HG02840 (cell line): Measurements from ENCODE around the gene DGKQ.
A peak's percentile ranks its signal among the peaks of the same experiment; 100 is the strongest.
"Not testable (repeated sequence)": the region's sequence is repeated elsewhere in the genome, so short reads cannot be mapped to it uniquely, and the experiment has no call there.

Experiments used
- ATAC-seq: cut with Tn5 transposase; IDR thresholded peaks from one replicate; pipeline ENCODE4 v1.9.1; 2021; ENCODE audit warnings: mild to moderate bottlenecking, moderate library complexity, moderate number of reproducible peaks; ENCODE audit not compliant: unreplicated experiment, low FRiP score

Gene DGKQ

DNA sequence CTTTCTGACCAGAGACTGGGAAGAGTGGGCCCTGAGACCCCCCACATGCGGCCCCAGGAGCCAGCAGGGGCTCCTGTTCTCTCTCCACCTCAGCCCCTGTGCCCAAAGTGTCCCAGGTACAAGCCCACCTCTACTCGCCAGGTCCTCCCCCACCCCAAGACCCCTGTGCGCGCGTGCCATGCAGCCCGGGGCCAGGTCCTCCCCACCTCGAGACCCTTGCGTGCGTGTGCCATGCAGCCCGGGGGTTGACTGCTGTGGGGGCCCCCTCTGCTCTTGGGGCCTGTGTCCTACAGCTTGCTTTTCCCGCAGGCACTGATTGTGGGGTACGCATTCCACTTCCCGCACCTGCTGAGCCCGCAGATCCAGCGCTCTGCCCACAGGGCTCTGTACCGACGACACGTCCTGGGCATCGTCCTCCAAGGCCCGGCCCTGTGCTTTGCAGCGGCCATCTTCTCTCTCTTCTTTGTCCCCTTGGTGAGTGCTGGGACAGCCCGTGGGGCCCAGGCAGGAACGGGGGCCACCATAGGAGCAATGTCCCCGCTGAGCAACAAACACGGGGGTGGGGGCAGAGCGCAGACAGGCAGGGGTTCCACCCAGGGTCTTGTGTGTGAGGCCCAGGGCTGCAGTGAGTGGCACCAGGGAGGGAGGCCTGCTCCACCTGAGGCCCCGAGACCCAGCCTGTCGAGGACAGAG, 20.3 kb downstream of the DGKQ start:
- no peak for ATAC-seq

DNA sequence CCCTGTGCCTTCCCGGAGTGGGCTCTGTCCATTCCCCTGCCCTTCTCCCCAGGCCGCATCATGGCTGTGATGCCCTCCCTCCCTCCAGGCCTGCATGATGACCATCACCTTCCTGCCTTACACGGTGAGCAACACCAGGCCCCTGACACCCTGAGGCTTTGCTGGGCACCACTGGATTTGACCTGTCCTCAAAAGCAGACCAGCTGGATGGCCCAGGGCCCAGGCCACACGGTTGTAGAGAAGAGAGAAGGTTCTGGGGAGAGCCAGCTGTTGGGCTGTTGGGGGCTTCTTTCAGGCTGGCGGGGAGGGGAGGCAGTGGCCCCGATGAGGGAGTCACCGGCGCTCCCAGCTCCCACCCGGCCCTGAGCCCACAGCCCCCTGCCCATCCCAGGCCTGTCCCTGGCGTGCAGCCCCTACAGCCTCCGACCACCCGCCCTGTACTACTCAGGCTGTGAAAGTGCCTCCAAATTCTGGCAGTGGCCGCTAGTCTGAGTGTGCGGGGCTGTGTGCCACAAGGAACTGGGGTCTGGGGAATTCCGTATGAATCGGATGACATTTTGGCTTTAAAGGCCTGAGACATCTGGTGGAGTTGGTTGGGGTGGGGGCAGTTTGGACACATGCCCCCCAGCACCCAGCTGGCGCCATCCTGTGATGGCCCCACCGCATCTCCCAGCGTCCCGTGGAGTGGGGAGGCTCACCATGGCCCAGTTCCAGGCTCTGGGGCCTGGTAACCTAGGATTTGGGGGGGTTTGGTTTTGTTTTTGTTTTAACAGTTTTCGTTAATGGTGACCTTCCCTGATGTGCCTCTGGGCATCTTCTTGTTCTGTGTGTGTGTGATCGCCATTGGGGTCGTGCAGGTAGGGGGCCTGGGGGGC, 21.5 kb downstream of the DGKQ start:
- no peak for ATAC-seq

DNA sequence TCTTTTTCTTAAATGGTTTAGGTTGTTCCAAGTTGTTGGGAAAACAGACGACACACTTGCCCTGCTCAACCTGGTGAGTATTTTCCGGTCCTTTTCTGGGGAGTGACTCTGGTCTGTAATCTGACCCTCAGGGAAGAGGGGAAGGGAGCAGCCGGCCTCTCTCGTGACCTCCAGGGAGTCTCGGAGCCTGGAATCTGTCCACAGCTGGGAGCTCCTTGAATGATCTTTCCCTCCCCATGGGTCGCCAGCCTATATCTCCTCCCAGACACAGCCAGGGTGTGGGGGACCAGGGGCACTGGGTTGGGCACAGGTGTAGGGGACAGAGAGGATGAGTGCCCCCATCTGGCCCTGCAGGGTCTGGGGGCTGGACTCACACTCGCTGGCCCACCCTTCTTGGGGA, 22.2 kb downstream of the DGKQ start:
- ATAC-seq = no peak

- no peak for ATAC-seq
Observed at GRCh38 chr4:950136-951020, 23.0 kb downstream of the DGKQ start.

- ATAC-seq = no peak
Observed at GRCh38 chr4:949656-950055, 23.7 kb downstream of the DGKQ start.

- no peak for ATAC-seq
Observed at GRCh38 chr4:948936-949300, 24.5 kb downstream of the DGKQ start.

DNA sequence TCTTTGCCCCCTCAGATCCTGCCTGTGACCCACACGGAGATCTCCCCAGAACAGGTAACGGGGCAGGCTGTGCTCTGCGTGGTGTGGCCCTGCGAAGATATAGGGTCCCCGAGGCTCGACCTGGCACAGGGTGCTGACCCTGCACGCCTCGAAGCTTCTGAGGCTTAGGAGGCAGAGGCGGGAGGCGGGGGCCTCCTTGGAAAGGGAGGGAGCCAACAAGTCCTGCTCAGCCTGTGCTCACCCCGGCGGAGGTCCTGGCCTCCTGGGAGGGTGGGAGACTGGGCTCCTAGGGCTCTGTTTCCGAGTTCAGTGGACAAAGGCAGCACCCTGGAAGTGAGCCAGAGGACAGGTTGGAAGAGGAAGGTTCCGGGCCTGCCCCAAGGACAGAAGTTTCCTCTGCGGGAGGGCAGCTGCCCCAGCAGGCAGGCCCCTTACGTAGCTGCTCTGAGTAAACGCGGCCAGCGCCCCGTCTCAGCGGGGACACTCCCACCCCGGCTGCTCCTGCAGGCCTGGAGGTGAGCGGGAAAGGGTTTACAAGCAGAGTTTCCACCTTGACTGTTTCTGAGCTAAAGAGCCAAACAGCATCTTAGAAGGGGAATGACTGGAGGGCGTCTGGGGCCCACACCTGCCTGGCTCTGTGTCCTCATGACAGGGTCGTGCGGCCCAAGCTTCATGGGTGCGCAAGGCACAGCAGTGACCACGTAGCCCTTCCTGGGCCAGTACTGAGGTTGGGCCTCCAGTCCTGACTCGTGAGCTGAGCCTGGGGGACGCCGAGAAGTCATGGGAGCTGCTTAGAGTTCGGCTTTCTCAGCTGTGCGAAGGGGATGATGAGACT, 25.1 kb downstream of the DGKQ start:
- no peak for ATAC-seq

- ATAC-seq = no peak
Observed at GRCh38 chr4:947491-947971, 25.8 kb downstream of the DGKQ start.

- no peak for ATAC-seq
Observed at GRCh38 chr4:946517-947471, 26.6 kb downstream of the DGKQ start.

DNA sequence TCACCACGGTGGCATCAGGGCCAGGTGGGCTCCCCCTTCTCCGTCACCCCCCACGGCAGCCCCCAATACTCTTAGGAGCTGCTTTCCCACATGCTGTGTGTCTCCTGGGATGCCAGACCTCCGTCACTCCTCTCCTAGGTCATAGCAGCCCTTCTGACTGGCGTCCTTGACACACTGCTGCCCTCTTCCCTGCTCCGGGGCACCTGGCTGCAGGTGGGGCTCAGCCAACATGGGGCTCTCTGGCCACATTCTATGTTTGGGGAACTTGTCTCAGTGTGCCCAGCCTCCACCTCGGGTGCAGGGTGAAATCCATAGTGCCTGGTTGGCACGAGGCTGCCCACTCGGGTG, 27.3 kb downstream of the DGKQ start:
- ATAC-seq = no peak

- ATAC-seq = no peak
Observed at GRCh38 chr4:945274-946102, 27.9 kb downstream of the DGKQ start.

- ATAC-seq = not testable (repeated sequence)
Observed at GRCh38 chr4:939508-939907, 33.9 kb downstream of the DGKQ start.

DNA sequence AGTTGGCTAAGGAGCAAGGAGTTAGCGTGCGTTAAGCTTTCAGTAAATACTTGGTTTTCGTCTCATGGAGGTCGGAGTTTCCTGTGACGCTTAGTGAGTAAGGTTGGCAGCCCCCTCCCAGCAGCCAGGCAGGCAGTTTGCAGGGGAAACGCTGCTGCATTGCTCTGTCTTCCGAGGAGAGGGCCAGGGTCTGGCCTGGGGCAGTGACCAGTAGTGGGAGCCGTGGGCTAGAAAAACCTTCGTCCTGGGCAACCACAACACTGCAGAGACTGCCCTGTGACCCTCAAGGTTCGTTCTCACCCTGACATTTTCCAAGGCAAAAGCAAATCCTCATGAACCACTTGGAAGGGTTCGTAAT, 40.7 kb downstream of the DGKQ start:
- no peak for ATAC-seq

DNA sequence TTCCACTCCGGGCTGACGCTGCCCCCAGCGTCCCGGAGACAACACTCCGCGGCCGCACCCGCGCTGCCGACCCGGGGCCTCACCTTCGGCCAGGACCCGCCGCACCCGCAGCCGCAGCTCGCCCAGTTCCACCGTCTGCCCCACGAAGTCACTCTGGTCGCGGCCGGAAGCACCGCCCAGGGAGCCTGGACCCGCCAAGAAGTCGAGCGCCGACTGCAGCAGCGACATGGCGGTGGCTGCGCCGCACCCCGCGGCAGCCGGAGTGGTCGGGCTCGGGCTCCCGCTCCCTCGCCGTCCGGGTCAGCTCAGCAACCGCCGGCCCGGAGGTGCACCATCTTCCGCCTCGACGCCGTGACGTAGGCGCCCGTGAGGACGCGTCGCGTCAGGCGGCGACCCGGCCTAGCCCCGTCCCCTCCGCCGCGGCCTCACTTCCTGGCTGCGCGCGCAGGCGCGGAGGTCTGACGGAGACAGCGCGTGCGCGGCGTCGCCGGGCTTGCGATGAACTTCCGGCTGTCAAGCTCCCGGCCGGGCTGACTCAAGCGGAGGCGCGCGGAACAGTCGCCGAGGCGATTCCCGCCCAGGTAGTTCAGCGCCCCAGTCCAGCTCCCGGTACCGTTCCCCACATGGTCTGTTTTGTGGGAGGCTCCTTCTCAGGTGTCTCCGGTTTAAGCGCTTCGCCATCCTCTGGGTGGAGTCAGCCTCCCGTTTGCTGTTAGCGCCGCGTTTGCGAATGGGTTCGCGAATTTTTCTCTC, 41.2 kb downstream of the DGKQ start, which contains the start of the genes GAK and TMEM175:
Gene GAK, minus strand, starts transcription at position 357 of the 753 bp plus-strand sequence. Its CDS starts 129 bp downstream, at position 228.
Gene TMEM175, plus strand, starts transcription at position 501 of the 753 bp plus-strand sequence. CDS start 15,280 bp downstream, outside the sequence.
- peak; percentile 95 for ATAC-seq

- ATAC-seq = no peak
Observed at GRCh38 chr4:931194-931959, 42.0 kb downstream of the DGKQ start.

DNA sequence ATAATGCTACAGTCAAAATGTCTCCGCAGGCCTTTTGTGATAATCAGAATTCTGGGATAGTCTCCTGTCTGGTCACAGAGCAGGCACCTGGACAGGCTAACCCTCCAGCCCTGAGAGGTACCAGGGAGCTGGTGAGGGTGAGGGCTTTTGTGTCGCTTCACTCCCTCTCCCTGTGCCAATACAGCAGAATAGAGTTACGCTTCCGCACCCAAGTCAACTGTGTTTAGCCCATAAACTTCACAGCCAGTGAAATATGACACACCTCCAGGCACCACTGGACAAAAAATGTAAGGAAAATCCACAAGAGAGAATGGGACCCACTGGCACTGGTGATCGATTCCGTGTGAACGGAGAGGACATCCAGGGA, 42.6 kb downstream of the DGKQ start:
- ATAC-seq = no peak
